Activated CD4-positive, CD25-positive, alpha-beta regulatory T cell treated with anti-CD3 and anti-CD28 coated beads, Interleukin-2, amount 50 U/mL, for 16 hours (primary cell): Measurements from ENCODE around the gene SRBD1.
"Not testable (repeated sequence)": the region's sequence is repeated elsewhere in the genome, so short reads cannot be mapped to it uniquely, and the experiment has no call there.

Experiments used
- DNase-seq: peaks from one replicate; pipeline ENCODE4 v3.0.0-alpha.2; 2020; ENCODE audit warnings: low read depth, low spot score

Gene SRBD1

GRCh38 chr2:45432406-45432805 is 178.7 kb downstream of the SRBD1 start:
- DNase-seq: no peak

- not testable (repeated sequence) for DNase-seq
Observed at GRCh38 chr2:45426025-45426424, 185.0 kb downstream of the SRBD1 start.

- no peak for DNase-seq
Observed at GRCh38 chr2:45422921-45423320, 188.1 kb downstream of the SRBD1 start.

GRCh38 chr2:45418532-45418931 is 192.5 kb downstream of the SRBD1 start:
- no peak for DNase-seq

- DNase-seq: no peak
Observed at GRCh38 chr2:45415534-45416123, 195.4 kb downstream of the SRBD1 start.

GRCh38 chr2:45412754-45413379 is 198.2 kb downstream of the SRBD1 start:
- DNase-seq: no peak

- DNase-seq: no peak
Observed at GRCh38 chr2:45409677-45410076, 201.4 kb downstream of the SRBD1 start.

GRCh38 chr2:45406621-45407020 is 204.4 kb downstream of the SRBD1 start:
- DNase-seq: no peak

- no peak for DNase-seq
Observed at GRCh38 chr2:45404807-45405297, 206.2 kb downstream of the SRBD1 start.

- no peak for DNase-seq
Observed at GRCh38 chr2:45403036-45403435, 208.0 kb downstream of the SRBD1 start.

GRCh38 chr2:45401431-45401922 is 209.6 kb downstream of the SRBD1 start:
- DNase-seq: no peak

- no peak for DNase-seq
Observed at GRCh38 chr2:45399040-45399784, 211.9 kb downstream of the SRBD1 start.

GRCh38 chr2:45397292-45397691 is 213.8 kb downstream of the SRBD1 start:
- no peak for DNase-seq

GRCh38 chr2:45396671-45397070 is 214.4 kb downstream of the SRBD1 start:
- no peak for DNase-seq

- DNase-seq: no peak
Observed at GRCh38 chr2:45394842-45395241, 216.2 kb downstream of the SRBD1 start.

GRCh38 chr2:45394216-45394615 is 216.9 kb downstream of the SRBD1 start:
- no peak for DNase-seq

- DNase-seq: no peak
Observed at GRCh38 chr2:45391866-45392265, 219.2 kb downstream of the SRBD1 start.

- no peak for DNase-seq
Observed at GRCh38 chr2:45390861-45391260, 220.2 kb downstream of the SRBD1 start.

GRCh38 chr2:45390441-45390840 is 220.6 kb downstream of the SRBD1 start:
- DNase-seq: no peak

GRCh38 chr2:45388541-45389100 is 222.4 kb downstream of the SRBD1 start:
- DNase-seq: no peak

GRCh38 chr2:45382744-45383143 is 228.3 kb downstream of the SRBD1 start:
- DNase-seq: no peak

- DNase-seq: no peak
Observed at GRCh38 chr2:45380131-45380836, 230.8 kb downstream of the SRBD1 start.
